Measurements from ENCODE around the gene NFRKB.
"Not testable (repeated sequence)": the region's sequence is repeated elsewhere in the genome, so short reads cannot be mapped to it uniquely, and the experiment has no call there.

The NFRKB gene

GRCh38 chr11:129888451-129888850 is 6.9 kb downstream of the NFRKB start:
- no peak for DNase-seq

GRCh38 chr11:129885381-129885780 is 10.0 kb downstream of the NFRKB start:
- no peak for DNase-seq

GRCh38 chr11:129884581-129884980 is 10.8 kb downstream of the NFRKB start:
- no peak for DNase-seq

GRCh38 chr11:129881570-129882170 is 13.7 kb downstream of the NFRKB start:
- no peak for DNase-seq

- DNase-seq, result no peak
Measured at GRCh38 chr11:129880311-129880710, 15.1 kb downstream of the NFRKB start.

GRCh38 chr11:129871914-129872313 is 23.5 kb downstream of the NFRKB start:
- DNase-seq, result no peak

- DNase-seq, result not testable (repeated sequence)
Measured at GRCh38 chr11:129868626-129869025, 26.8 kb downstream of the NFRKB start.

- DNase-seq, result no peak
Measured at GRCh38 chr11:129866311-129866710, 29.1 kb downstream of the NFRKB start.

- no peak for DNase-seq
Measured at GRCh38 chr11:129865701-129866100, 29.7 kb downstream of the NFRKB start.

GRCh38 chr11:129864811-129865210 is 30.6 kb downstream of the NFRKB start:
- no peak for DNase-seq

- no peak for DNase-seq
Measured at GRCh38 chr11:129861702-129862522, 33.5 kb downstream of the NFRKB start.

GRCh38 chr11:129856036-129856435 is 39.3 kb downstream of the NFRKB start:
- no peak for DNase-seq

- DNase-seq, result no peak
Measured at GRCh38 chr11:129855086-129855485, 40.3 kb downstream of the NFRKB start.

- DNase-seq, result no peak
Measured at GRCh38 chr11:129854232-129854805, 41.1 kb downstream of the NFRKB start.

GRCh38 chr11:129853518-129854231 is 41.7 kb downstream of the NFRKB start:
- no peak for DNase-seq

GRCh38 chr11:129852125-129852740 is 43.1 kb downstream of the NFRKB start:
- DNase-seq, result no peak

GRCh38 chr11:129849447-129850130 is 45.8 kb downstream of the NFRKB start:
- no peak for DNase-seq

- DNase-seq, result not testable (repeated sequence)
Measured at GRCh38 chr11:129847361-129847760, 48.0 kb downstream of the NFRKB start.

- DNase-seq, result no peak
Measured at GRCh38 chr11:129846508-129847335, 48.7 kb downstream of the NFRKB start.
